Transverse colon (tissue), 4 donors: ENCODE measurements around the gene NDUFS6.

Experiments
- CTCF ChIP-seq, 5 experiments: fragments of 200-600 bp in 3 of 5; fragments of 450-650 bp in 2 of 5; sonication (generic) in 3 of 5; IDR thresholded peaks; 1 replicate in 2 of 5; 2 replicates in 3 of 5; pipeline ENCODE4 v1.5.1; 2016 to 2017; ENCODE audit warnings: antibody characterized with exemption in 5 of 5, inconsistent platforms in 3 of 5, mild to moderate bottlenecking in 2 of 5, moderate library complexity in 1 of 5
- EP300 ChIP-seq: sonication (generic); formaldehyde crosslinking; IDR thresholded peaks from one replicate; pipeline ENCODE4 v1.6.1; 2017; ENCODE audit warnings: antibody characterized with exemption, low read depth
- POLR2A ChIP-seq: fragments of 450-650 bp; IDR thresholded peaks from one replicate; pipeline ENCODE4 v1.6.1; 2016; ENCODE audit warnings: antibody characterized with exemption, mild to moderate bottlenecking, moderate library complexity
- POLR2AphosphoS5 ChIP-seq, 3 donors: sonication (generic); formaldehyde crosslinking; IDR thresholded peaks; one replicate each; pipeline ENCODE4 v1.6.1; 2016; ENCODE audit warnings: antibody characterized with exemption in 3 of 3

- TF ChIP-seq POLR2AphosphoS5 (IDR thresholded peaks at IDR 0.05) (no peak), CTCF (IDR thresholded peaks at IDR 0.05) (no peak), POLR2A (no peak), EP300 (no peak)
Observed at GRCh38 chr5:1753490-1753889, 47.7 kb upstream of the NDUFS6 start.
